ENCODE measurements around the gene DENND4C. TPM values are rescaled to one million over a fixed set of nuclear protein-coding genes. Genes with fewer than 3 reads are reported as not detected.
"Not testable (repeated sequence)": the region's sequence is repeated elsewhere in the genome, so short reads cannot be mapped to it uniquely, and the experiment has no call there.

The DENND4C gene
- total RNA-seq, 1 donor from 2014 or later: 35.6 TPM

DNA sequence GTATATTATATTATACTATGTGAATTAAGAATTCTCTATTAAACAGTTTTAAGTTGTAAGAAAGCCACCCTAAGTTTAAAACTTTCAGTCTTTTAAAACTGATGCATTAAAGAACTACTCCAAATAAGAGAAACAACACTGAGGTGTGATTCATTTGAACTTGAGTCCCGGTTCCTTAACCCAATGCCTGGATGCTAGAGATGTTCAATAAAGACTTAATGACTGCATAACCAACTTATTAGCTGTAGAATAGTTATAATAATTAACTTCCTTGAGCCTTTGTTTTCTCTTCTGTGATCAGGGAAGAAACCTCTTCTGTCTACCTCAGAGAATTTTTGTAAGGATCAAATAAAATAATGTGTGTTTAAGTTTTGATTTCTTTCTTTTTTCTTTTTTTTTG, 45.3 kb upstream of the DENND4C start:
- Mint-ChIP-seq H3K27ac (ENCODE audit: unreplicated experiment) (no peak overlapping the region), H3K27me3 (ENCODE audit: unreplicated experiment) (no peaks in the 10 kb centered on the region), H3K4me3 (ENCODE audit: unreplicated experiment) (no peak overlapping the region), H3K9me3 (ENCODE audit: unreplicated experiment) (no peaks in the 10 kb centered on the region), H3K4me1 (ENCODE audit: unreplicated experiment) (peaks cover 15% of the 10 kb centered on the region), H3K36me3 (ENCODE audit: low read depth, unreplicated experiment) (peaks cover 3% of the 10 kb centered on the region)
- TF ChIP-seq, protein P1, sequence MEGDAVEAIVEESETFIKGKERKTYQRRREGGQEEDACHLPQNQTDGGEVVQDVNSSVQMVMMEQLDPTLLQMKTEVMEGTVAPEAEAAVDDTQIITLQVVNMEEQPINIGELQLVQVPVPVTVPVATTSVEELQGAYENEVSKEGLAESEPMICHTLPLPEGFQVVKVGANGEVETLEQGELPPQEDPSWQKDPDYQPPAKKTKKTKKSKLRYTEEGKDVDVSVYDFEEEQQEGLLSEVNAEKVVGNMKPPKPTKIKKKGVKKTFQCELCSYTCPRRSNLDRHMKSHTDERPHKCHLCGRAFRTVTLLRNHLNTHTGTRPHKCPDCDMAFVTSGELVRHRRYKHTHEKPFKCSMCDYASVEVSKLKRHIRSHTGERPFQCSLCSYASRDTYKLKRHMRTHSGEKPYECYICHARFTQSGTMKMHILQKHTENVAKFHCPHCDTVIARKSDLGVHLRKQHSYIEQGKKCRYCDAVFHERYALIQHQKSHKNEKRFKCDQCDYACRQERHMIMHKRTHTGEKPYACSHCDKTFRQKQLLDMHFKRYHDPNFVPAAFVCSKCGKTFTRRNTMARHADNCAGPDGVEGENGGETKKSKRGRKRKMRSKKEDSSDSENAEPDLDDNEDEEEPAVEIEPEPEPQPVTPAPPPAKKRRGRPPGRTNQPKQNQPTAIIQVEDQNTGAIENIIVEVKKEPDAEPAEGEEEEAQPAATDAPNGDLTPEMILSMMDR (IDR thresholded peaks at IDR 0.05; ENCODE audit: unreplicated experiment): no peak
- no peak for DNase-seq (ENCODE audit: low spot score)

DNA sequence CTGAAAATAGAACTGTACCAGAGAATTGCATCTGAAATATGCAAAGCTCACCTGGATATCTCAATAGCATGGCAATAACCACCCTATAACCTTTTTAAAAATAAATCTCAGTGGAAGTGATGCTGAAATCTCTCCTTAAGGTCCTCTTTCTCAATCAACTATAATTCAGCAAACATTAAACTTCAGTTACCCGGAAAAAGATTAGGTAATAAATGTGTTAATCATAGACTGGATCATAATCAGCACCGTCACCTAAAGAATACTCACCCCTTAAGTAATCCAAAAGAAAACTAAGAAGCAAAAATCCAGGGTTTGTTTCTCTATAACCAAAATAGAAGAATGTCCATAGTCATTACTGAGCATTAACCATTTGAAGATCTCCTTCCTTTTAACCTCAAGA, 44.3 kb upstream of the DENND4C start:
- Mint-ChIP-seq H3K4me3 (ENCODE audit: unreplicated experiment) (no peak overlapping the region), H3K27me3 (ENCODE audit: unreplicated experiment) (no peaks in the 10 kb centered on the region), H3K4me1 (ENCODE audit: unreplicated experiment) (peaks cover 15% of the 10 kb centered on the region), H3K36me3 (ENCODE audit: low read depth, unreplicated experiment) (peaks cover 3% of the 10 kb centered on the region), H3K9me3 (ENCODE audit: unreplicated experiment) (no peaks in the 10 kb centered on the region), H3K27ac (ENCODE audit: unreplicated experiment) (no peak overlapping the region)
- TF ChIP-seq, protein P1 (IDR thresholded peaks at IDR 0.05; ENCODE audit: unreplicated experiment): no peak
- DNase-seq (ENCODE audit: low spot score): no peak

DNA sequence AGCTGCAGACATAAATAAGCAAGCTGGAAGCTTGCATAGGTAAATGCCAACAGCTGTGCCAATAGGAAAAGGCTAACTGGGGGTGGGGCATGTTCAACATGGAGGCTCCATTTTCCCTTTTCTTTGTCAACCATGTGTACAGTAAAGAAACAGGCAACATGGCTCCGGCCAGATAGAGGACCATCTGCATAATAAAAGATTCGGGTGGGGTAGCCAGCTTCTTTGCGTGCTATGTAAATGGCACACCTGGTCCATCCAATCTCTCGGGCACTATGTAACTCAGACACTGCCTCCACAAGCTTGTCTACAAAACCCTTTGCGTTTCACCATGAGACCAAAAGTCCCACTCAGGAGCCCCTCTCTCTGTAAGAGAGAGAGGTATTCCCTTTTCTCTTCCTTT, 41.7 kb upstream of the DENND4C start:
- Mint-ChIP-seq H3K4me3 (ENCODE audit: unreplicated experiment) (no peak overlapping the region), H3K9me3 (ENCODE audit: unreplicated experiment) (no peaks in the 10 kb centered on the region), H3K27ac (ENCODE audit: unreplicated experiment) (no peak overlapping the region), H3K4me1 (ENCODE audit: unreplicated experiment) (peaks cover 17% of the 10 kb centered on the region), H3K36me3 (ENCODE audit: low read depth, unreplicated experiment) (no peaks in the 10 kb centered on the region), H3K27me3 (ENCODE audit: unreplicated experiment) (no peaks in the 10 kb centered on the region)
- TF ChIP-seq, protein P1 (IDR thresholded peaks at IDR 0.05; ENCODE audit: unreplicated experiment): no peak
- DNase-seq (ENCODE audit: low spot score): no peak

DNA sequence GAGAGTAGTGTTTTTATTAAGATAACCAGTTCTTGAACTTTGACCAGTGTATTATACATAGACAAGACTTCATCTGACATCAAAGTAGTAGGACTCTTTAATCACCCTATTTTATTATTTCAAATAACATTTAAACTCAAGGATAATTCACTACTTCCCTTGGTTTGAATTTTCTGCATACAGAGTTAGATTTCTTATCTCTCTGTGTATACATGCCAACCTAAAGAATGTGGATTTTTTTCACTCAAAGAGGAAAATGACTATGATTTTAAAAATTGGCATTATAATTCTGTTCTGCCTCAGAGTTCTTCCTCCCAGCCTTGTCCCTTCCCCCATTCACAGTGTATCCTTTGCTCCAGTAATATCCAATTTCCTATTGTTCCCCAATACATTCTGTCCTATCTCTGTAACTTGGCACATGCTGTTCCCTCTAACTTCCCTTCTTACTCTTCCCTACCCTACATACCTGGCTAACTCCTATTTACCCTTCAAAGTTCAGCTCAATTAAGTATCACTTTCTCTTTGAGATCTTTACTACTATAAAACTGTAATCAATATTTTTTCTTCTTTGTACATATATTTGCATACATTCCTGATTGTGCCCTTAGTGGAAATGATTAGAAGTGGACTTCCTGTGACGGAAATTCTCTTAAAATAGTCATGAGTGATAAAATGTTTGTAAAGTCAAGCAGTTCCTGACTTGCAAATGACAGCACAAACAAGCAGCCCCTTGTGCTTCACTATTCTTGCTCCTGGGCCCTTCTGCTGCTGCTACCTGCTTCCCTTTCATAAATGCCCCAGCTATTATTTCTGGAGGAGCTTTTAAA, 38.1 kb upstream of the DENND4C start:
- no peak for DNase-seq (ENCODE audit: low spot score)
- H3K9me3 Mint-ChIP-seq (ENCODE audit: unreplicated experiment): no peaks in the 10 kb centered on the region
- TF ChIP-seq, protein P1 (IDR thresholded peaks at IDR 0.05; ENCODE audit: unreplicated experiment): no peak
- H3K36me3 Mint-ChIP-seq (ENCODE audit: low read depth, unreplicated experiment): no peaks in the 10 kb centered on the region
- H3K4me1 Mint-ChIP-seq (ENCODE audit: unreplicated experiment): peaks cover 11% of the 10 kb centered on the region
- no peaks in the 10 kb centered on the region for H3K27me3 Mint-ChIP-seq (ENCODE audit: unreplicated experiment)
- no peak overlapping the region for H3K4me3 Mint-ChIP-seq (ENCODE audit: unreplicated experiment)
- peak overlapping the region; percentile 4 for H3K27ac Mint-ChIP-seq (ENCODE audit: unreplicated experiment)

DNA sequence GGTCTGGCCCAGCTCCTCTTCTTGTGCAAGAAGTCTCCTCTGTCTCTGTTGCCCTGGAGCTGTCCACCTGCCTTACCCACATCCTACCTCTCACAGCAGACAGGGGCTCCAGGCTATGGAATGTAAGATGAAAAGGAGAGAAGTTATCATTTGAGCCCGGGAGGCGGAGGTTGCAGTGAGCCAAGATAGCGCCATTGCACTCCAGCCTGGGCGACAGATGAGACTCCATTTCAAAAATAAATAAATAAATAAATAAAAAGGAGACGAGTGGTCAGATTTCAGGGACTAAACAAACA, 37.5 kb upstream of the DENND4C start:
- H3K9me3 Mint-ChIP-seq (ENCODE audit: unreplicated experiment): no peaks in the 10 kb centered on the region
- no peak for DNase-seq (ENCODE audit: low spot score)

DNA sequence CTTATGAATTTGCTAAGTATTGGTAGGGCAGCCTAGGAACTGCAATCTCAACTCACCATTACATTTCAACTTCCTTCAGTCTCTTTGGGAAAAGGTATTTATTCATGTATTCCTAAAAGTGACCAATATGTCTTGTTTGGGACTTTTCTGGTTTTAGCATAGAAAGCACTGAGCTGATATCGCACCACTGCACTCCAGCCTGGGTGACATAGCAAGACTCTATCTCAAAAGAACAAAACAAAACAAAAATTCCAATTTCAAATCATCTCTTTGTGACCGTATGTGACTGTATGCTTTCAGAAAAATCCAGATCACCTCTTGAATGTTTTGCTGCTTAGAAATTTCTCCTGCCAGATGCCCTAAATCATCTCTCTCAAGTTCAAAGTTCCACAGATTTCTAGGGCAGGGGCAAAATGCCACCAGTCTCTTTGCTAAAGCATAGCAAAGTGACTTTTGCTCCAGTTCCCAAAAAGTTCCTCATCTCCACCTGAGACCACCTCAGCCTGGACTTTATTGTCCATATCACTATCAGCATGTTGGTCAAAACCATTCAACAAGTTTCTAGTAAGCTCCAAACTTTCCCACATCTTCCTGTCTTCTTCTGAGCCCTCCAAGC, 37.0 kb upstream of the DENND4C start:
- DNase-seq (ENCODE audit: low spot score); H3K27me3 Mint-ChIP-seq (ENCODE audit: unreplicated experiment); H3K36me3 Mint-ChIP-seq (ENCODE audit: low read depth, unreplicated experiment); H3K4me3 Mint-ChIP-seq (ENCODE audit: unreplicated experiment); H3K27ac Mint-ChIP-seq (ENCODE audit: unreplicated experiment); H3K9me3 Mint-ChIP-seq (ENCODE audit: unreplicated experiment): not testable (repeated sequence)
- peaks cover 11% of the 10 kb centered on the region for H3K4me1 Mint-ChIP-seq (ENCODE audit: unreplicated experiment)

More for the DNA sequence above, 37.5 kb upstream of the DENND4C start:
- no peaks in the 10 kb centered on the region for H3K36me3 Mint-ChIP-seq (ENCODE audit: low read depth, unreplicated experiment)
- H3K4me3 Mint-ChIP-seq (ENCODE audit: unreplicated experiment): no peak overlapping the region
- no peaks in the 10 kb centered on the region for H3K27me3 Mint-ChIP-seq (ENCODE audit: unreplicated experiment)
- peaks cover 11% of the 10 kb centered on the region for H3K4me1 Mint-ChIP-seq (ENCODE audit: unreplicated experiment)
- TF ChIP-seq, protein P1 (IDR thresholded peaks at IDR 0.05; ENCODE audit: unreplicated experiment): no peak
- no peak overlapping the region for H3K27ac Mint-ChIP-seq (ENCODE audit: unreplicated experiment)
